Thyroid gland (tissue), 4 donors: ENCODE measurements around the gene RAB30. TPM values are rescaled to one million over a fixed set of nuclear protein-coding genes. Genes with fewer than 3 reads are reported as not detected.

ENCODE experiments used
- DNase-seq, 2 donors: peaks; one replicate each; pipeline ENCODE4 v3.0.0-alpha.2; 2019
- H3K27ac ChIP-seq, 3 donors: fragments of 200-600 bp; sonication (generic); 1 replicate in 2 of 3; 2 replicates in 1 of 3; pipeline ENCODE4 v1.5.1; 2016 to 2019; ENCODE audit warnings: mild to moderate bottlenecking in 1 of 3, moderate library complexity in 1 of 3
- H3K27me3 ChIP-seq: fragments of 200-600 bp; sonication (generic); one replicate; pipeline ENCODE4 v1.5.1; 2019
- H3K36me3 ChIP-seq, 2 donors: fragments of 200-600 bp; sonication (generic); one replicate each; pipeline ENCODE4 v1.5.1; 2016 to 2019
- H3K4me1 ChIP-seq, 2 donors: fragments of 200-600 bp; sonication (generic); one replicate each; pipeline ENCODE4 v1.5.1; 2017 to 2019
- H3K4me3 ChIP-seq, 3 donors: fragments of 200-600 bp; sonication (generic); replicated peaks in 1 of 3; 1 replicate in 2 of 3; 2 replicates in 1 of 3; pipeline ENCODE4 v1.5.1; 2016; ENCODE audit warnings: mild to moderate bottlenecking in 1 of 3
- H3K9me3 ChIP-seq: fragments of 200-600 bp; sonication (generic); one replicate; pipeline ENCODE4 v1.5.1; 2017
- POLR2A ChIP-seq, 2 donors: fragments of 450-650 bp; IDR thresholded peaks; one replicate each; pipeline ENCODE4 v1.6.1; 2017; ENCODE audit warnings: antibody characterized with exemption in 2 of 2, mild to moderate bottlenecking in 2 of 2, moderate library complexity in 1 of 2
- WGBS, 2 donors: methylation state at CpG; one replicate each; pipeline ENCODE4 v1.1.5; 2017; 5-methylcytosine and 5-hydroxymethylcytosine counted together
- intact Hi-C: fragments of 100-400 bp; cut with DNase I; formaldehyde crosslinking; loops from one replicate; pipeline ENCODE4 v1.15.1; 2023
- total RNA-seq, 4 donors: library from RNA; depleted of rRNA; stranded (reverse); fragments of >200 nt; gene quantifications; one replicate each; pipeline ENCODE4 v1.2.3, GENCODE V29; 2016
- TF ChIP-seq, protein P1 (sequence below), 6 experiments: fragments of 200-600 bp in 3 of 6; fragments of 450-650 bp in 3 of 6; sonication (generic) in 3 of 6; IDR thresholded peaks; one replicate each; pipeline ENCODE4 v1.5.1; 2016 to 2019; ENCODE audit warnings: antibody characterized with exemption in 6 of 6, mild to moderate bottlenecking in 2 of 6, inconsistent platforms in 1 of 6, moderate library complexity in 1 of 6

RAB30 gene
- total RNA-seq, 4 donors from 2014 or later, result 12.0 to 30.0 (median 22.8) TPM

DNA sequence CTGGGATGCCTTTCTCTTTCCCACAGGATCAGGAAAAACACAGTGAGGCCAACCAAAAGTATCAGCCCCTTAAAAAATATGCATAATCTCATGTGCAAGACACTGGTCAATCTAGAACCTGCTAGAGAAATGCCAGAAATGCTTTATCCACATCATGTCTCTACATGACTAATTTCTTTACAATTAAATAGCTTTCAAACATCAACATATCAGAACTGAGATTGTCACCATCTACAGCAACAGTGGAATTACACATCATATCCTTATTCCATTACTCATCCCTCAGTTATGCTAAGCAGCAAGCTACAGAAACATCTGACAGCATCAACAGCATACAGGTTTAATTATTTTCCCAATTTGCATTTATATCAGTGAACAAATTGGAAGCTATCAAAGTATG lies 91.4 kb downstream of the RAB30 start:
- Histone ChIP-seq H3K27ac (no peak overlapping the region), H3K4me3 (no peak overlapping the region), H3K4me1 (no peaks in the 10 kb centered on the region), H3K9me3 (no peaks in the 10 kb centered on the region), H3K36me3 (peaks cover 4 to 6% of the 10 kb centered on the region in 2 donors), H3K27me3 (no peaks in the 10 kb centered on the region)
- no peak for DNase-seq
- intact Hi-C loops, result no loop called here
- TF ChIP-seq POLR2A (IDR thresholded peaks at IDR 0.05), result no peak
- TF ChIP-seq, protein P1, sequence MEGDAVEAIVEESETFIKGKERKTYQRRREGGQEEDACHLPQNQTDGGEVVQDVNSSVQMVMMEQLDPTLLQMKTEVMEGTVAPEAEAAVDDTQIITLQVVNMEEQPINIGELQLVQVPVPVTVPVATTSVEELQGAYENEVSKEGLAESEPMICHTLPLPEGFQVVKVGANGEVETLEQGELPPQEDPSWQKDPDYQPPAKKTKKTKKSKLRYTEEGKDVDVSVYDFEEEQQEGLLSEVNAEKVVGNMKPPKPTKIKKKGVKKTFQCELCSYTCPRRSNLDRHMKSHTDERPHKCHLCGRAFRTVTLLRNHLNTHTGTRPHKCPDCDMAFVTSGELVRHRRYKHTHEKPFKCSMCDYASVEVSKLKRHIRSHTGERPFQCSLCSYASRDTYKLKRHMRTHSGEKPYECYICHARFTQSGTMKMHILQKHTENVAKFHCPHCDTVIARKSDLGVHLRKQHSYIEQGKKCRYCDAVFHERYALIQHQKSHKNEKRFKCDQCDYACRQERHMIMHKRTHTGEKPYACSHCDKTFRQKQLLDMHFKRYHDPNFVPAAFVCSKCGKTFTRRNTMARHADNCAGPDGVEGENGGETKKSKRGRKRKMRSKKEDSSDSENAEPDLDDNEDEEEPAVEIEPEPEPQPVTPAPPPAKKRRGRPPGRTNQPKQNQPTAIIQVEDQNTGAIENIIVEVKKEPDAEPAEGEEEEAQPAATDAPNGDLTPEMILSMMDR (IDR thresholded peaks at IDR 0.05), result no peak

DNA sequence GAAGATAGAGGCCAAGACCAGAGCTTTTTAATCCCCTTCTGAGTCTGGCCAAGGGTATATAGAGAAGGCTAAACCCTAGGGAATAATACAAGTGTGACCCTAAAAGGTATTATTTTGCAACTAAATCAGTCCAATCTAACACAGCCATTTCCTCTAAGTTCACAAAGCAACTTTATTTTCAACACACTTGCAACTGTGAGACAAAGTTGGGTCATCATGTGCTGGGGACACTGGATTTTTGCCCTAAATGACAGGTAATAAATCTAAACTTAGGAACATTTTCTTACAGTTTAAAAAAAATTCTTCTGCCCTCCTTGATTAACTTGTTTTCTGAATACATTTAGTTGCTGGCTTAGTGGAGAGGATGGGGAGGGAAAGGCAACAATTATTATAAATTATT lies 91.9 kb downstream of the RAB30 start:
- TF ChIP-seq POLR2A (IDR thresholded peaks at IDR 0.05), result no peak
- TF ChIP-seq, protein P1 (IDR thresholded peaks at IDR 0.05), result no peak
- no peak overlapping the region for H3K27ac ChIP-seq
- no peaks in the 10 kb centered on the region for H3K27me3 ChIP-seq
- intact Hi-C loops, result no loop called here
- no peak overlapping the region for H3K4me3 ChIP-seq
- H3K4me1 ChIP-seq, result no peaks in the 10 kb centered on the region
- peaks cover 4 to 6% of the 10 kb centered on the region in 2 donors for H3K36me3 ChIP-seq
- no peak for DNase-seq
- H3K9me3 ChIP-seq, result no peaks in the 10 kb centered on the region

DNA sequence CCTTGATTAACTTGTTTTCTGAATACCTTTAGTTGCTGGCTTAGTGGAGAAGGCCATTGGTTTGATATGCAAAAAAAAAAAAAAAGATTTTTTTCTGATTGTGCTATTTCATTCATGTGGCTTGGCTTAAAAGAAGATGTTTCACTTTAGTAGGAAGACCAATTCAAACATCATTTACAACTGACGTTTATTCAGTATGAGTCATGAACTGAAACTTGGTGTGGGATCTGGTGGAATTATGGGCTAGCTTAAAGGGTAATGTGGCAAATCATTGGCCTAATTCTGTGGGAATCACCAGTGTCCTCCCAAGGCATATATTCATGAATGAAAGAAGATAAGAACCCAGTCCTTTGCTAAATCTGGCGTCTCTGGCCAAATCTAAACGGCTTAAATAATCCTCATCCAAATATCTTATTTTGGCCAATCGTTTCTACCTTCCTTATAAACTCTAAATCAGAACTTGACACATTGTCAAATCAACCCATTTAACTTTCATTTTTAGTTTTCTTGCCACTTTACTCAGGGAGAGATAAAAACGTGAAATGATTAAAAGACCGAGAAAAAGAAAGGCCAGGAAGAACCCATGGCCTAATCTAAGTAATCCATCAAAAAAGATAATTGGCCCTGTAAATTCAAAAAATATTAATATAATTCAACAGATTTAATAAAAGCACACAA lies 93.1 kb downstream of the RAB30 start:
- no peak overlapping the region for H3K27ac ChIP-seq
- intact Hi-C loops, result no loop called here
- 88 to 92% methylated on average over 6 of the region's 6 CpGs for WGBS, 2 donors
- H3K4me3 ChIP-seq, result no peak overlapping the region
- no peaks in the 10 kb centered on the region for H3K4me1 ChIP-seq
- no peaks in the 10 kb centered on the region for H3K9me3 ChIP-seq
- peaks cover 0 to 6% of the 10 kb centered on the region in 2 donors for H3K36me3 ChIP-seq
- no peaks in the 10 kb centered on the region for H3K27me3 ChIP-seq
- no peak for TF ChIP-seq POLR2A (IDR thresholded peaks at IDR 0.05)
- TF ChIP-seq, protein P1 (IDR thresholded peaks at IDR 0.05), result no peak
- no peak for DNase-seq

DNA sequence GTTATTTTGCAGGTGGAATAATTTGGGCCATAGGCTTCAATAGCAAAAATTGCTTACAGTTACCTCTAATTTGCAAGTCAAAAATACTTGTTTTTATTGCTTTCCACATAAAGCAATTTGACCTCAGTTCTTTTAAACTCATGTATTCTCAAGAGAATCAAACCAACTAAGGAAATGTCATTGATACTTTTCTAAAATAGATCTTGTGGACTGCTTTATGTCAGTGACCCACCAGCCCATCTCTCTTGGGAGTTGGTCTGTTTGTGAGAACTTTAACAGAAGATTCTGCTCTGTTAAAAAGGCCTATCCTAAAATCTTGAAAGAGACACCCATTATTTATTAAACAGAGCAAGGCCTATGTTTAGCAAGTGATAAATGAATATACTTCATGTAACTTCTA lies 94.9 kb downstream of the RAB30 start:
- TF ChIP-seq, protein P1 (IDR thresholded peaks at IDR 0.05), result no peak
- Histone ChIP-seq H3K4me3 (no peak overlapping the region), H3K9me3 (no peaks in the 10 kb centered on the region), H3K4me1 (no peaks in the 10 kb centered on the region), H3K27ac (no peak overlapping the region), H3K36me3 (peaks cover 0 to 2% of the 10 kb centered on the region in 2 donors), H3K27me3 (no peaks in the 10 kb centered on the region)
- intact Hi-C loops, result no loop called here
- DNase-seq, result no peak

DNA sequence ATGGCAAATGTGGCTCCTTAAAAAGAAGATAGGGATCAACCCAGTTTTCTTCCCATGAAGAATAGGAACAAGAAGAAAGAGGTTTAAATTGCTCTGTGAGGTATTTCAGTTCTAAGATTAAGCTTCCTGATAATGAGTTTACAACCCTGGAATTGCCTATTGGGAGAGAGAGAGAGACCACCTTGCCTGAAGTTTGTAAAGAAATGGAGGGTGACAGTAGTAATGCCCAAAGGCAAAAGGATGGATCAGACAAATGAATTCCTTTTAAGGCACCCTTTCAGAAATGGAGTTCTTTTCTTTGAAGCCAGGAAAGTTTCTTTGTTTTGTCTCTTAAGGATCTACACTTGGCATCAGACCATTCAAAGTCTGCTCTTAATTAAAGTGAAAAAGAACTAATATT lies 95.8 kb downstream of the RAB30 start:
- Histone ChIP-seq H3K9me3 (no peaks in the 10 kb centered on the region), H3K36me3 (no peaks in the 10 kb centered on the region), H3K27ac (no peak overlapping the region), H3K27me3 (no peaks in the 10 kb centered on the region), H3K4me1 (no peaks in the 10 kb centered on the region), H3K4me3 (no peak overlapping the region)
- TF ChIP-seq, protein P1 (IDR thresholded peaks at IDR 0.05), result no peak
- intact Hi-C loops, result no loop called here
- DNase-seq, result no peak
